Right renal cortex interstitium (tissue), 3 donors: Measurements from ENCODE around the gene LNPK. TPM values are rescaled to one million over a fixed set of nuclear protein-coding genes. Genes with fewer than 3 reads are reported as not detected.
"Not testable (repeated sequence)": the region's sequence is repeated elsewhere in the genome, so short reads cannot be mapped to it uniquely, and the experiment has no call there.

Experiments used
- DNase-seq, 3 donors: peaks; one replicate each; pipeline ENCODE4 v3.0.0-alpha.2; 2013; ENCODE audit warnings: low read depth in 3 of 3, low spot score in 2 of 3
- polyA plus RNA-seq, 3 donors: library from polyadenylated mRNA; unstranded; fragments of 120-200 nt; gene quantifications; one replicate each; pipeline ENCODE4 v1.2.1, GENCODE V29; 2013; ENCODE audit not compliant: insufficient read length in 3 of 3

LNPK gene
- polyA plus RNA-seq, result 10 to 100 TPM; 25.6 to 26.3 (median 25.7) TPM

- peak; percentile 68 to 84 (median 75) for DNase-seq
Measured at GRCh38 chr2:176001916-176002687, at the start of gene LNPK. TSS of gene LNPK (minus strand) at chr2:176002267. CDS start at chr2:175995584, 6,683 bp downstream.

- DNase-seq, result no peak
Measured at GRCh38 chr2:176039375-176039774, 37.3 kb upstream of the LNPK start.

- DNase-seq, result no peak
Measured at GRCh38 chr2:176038694-176039093, 36.6 kb upstream of the LNPK start.

- no peak for DNase-seq
Measured at GRCh38 chr2:176035013-176035691, 33.1 kb upstream of the LNPK start.

GRCh38 chr2:176027806-176028205 is 25.7 kb upstream of the LNPK start:
- no peak for DNase-seq

GRCh38 chr2:176025932-176026331 is 23.9 kb upstream of the LNPK start:
- no peak for DNase-seq

- DNase-seq, result no peak
Measured at GRCh38 chr2:176024083-176024482, 22.0 kb upstream of the LNPK start.

- DNase-seq, result no peak
Measured at GRCh38 chr2:176022048-176022447, 20.0 kb upstream of the LNPK start.

GRCh38 chr2:176020400-176020799 is 18.3 kb upstream of the LNPK start:
- DNase-seq, result no peak

GRCh38 chr2:176018708-176019107 is 16.6 kb upstream of the LNPK start:
- no peak for DNase-seq

- no peak for DNase-seq
Measured at GRCh38 chr2:176009445-176009844, 7.4 kb upstream of the LNPK start.

- no peak for DNase-seq
Measured at GRCh38 chr2:176004934-176005333, 2.9 kb upstream of the LNPK start.

GRCh38 chr2:176003958-176004357 is 1.9 kb upstream of the LNPK start:
- no peak for DNase-seq

- DNase-seq, result peak; percentile 12 to 36 (median 21)
Measured at GRCh38 chr2:176002688-176003210, 682 bp upstream of the LNPK start.

- DNase-seq, result peak in 2 of 3 donors; percentile 15 to 47
Measured at GRCh38 chr2:176001281-176001915, 669 bp downstream of the LNPK start.

- no peak for DNase-seq
Measured at GRCh38 chr2:175999283-175999819, 2.7 kb downstream of the LNPK start.

- DNase-seq, result no peak
Measured at GRCh38 chr2:175990099-175990498, 12.0 kb downstream of the LNPK start.

GRCh38 chr2:175987126-175987525 is 14.9 kb downstream of the LNPK start:
- not testable (repeated sequence) for DNase-seq

- DNase-seq, result no peak
Measured at GRCh38 chr2:175984846-175985245, 17.2 kb downstream of the LNPK start.

- DNase-seq, result no peak
Measured at GRCh38 chr2:175981551-175981950, 20.5 kb downstream of the LNPK start.
